Measurements from ENCODE around the gene FGFBP2.

FGFBP2 gene

DNA sequence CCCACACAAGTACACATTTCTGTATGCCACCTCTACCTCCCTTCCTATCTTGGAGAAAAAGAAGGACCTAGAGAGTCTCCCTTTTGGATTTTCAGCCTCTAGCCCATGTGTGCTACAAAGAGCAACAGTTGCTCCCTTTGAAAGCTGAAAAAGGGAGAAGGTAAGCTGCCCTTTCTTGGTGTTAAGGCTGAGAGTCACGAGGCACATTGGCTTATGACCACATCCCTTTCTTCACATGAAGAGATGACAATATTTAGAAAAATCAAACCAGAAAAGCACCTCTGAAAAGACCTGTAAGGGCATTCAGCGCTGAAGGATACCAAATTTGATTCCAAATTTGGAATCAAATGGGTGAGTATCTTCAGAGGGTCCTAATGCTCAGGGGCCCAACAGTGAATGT is 18.1 kb downstream of the FGFBP2 start:
- Histone ChIP-seq H3K4me2 (ENCODE audit: low read depth, low read length, poor library complexity, severe bottlenecking) (no peak overlapping the region), H3K27me3 (ENCODE audit: insufficient read depth, low read length, poor library complexity, severe bottlenecking) (no peaks in the 10 kb centered on the region), H3K36me3 (ENCODE audit: insufficient read depth, low read length) (no peaks in the 10 kb centered on the region), H2AFZ (ENCODE audit: low read length) (no peak overlapping the region), H3K9ac (ENCODE audit: low read depth, low read length, poor library complexity, severe bottlenecking) (no peak overlapping the region), H3K4me1 (ENCODE audit: insufficient read depth, low read length, poor library complexity, severe bottlenecking) (no peaks in the 10 kb centered on the region), H3F3A (ENCODE audit: low read depth) (no peaks in the 10 kb centered on the region), H3K9me3 (ENCODE audit: insufficient read depth, low read depth, low read length) (no peaks in the 10 kb centered on the region), H3K79me2 (ENCODE audit: insufficient read depth, low read length) (no peaks in the 10 kb centered on the region), H3K4me3 (ENCODE audit: low read length, poor library complexity, severe bottlenecking) (no peak overlapping the region), H4K20me1 (ENCODE audit: insufficient read depth, low read length, poor library complexity, severe bottlenecking) (no peaks in the 10 kb centered on the region), H3K9me2 (replicated peaks; ENCODE audit: low read depth, low read length) (no peaks in the 10 kb centered on the region)
- no peak for TF ChIP-seq EZH2phosphoT487 (IDR thresholded peaks at IDR 0.05; ENCODE audit: borderline replicate concordance)
- TF ChIP-seq, protein P1, sequence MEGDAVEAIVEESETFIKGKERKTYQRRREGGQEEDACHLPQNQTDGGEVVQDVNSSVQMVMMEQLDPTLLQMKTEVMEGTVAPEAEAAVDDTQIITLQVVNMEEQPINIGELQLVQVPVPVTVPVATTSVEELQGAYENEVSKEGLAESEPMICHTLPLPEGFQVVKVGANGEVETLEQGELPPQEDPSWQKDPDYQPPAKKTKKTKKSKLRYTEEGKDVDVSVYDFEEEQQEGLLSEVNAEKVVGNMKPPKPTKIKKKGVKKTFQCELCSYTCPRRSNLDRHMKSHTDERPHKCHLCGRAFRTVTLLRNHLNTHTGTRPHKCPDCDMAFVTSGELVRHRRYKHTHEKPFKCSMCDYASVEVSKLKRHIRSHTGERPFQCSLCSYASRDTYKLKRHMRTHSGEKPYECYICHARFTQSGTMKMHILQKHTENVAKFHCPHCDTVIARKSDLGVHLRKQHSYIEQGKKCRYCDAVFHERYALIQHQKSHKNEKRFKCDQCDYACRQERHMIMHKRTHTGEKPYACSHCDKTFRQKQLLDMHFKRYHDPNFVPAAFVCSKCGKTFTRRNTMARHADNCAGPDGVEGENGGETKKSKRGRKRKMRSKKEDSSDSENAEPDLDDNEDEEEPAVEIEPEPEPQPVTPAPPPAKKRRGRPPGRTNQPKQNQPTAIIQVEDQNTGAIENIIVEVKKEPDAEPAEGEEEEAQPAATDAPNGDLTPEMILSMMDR (conservative IDR thresholded peaks at IDR 0.05; ENCODE audit: low read length) = no peak

DNA sequence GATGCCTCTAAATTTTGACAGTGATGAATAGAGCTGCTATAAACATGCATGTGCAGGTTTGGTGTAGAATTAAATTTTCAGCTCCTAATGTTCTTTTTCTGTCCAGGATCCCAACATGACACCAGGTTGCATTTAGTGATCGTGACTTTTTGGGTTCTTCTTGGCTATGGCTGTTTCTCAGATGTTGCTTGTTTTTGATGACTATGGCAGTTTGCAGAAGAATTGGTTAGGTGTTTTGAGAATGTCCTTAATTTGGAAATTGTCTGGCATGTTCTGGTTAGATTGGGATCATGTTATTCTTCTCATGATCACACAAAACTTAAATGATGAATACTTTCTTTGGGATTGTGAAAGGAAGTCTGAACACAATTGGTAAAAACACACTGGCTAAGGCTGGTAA is 20.7 kb downstream of the FGFBP2 start:
- Histone ChIP-seq H3F3A (ENCODE audit: low read depth) (no peaks in the 10 kb centered on the region), H3K36me3 (ENCODE audit: insufficient read depth, low read length) (no peaks in the 10 kb centered on the region), H3K9me2 (replicated peaks; ENCODE audit: low read depth, low read length) (no peaks in the 10 kb centered on the region), H3K9ac (ENCODE audit: low read depth, low read length, poor library complexity, severe bottlenecking) (no peak overlapping the region), H3K79me2 (ENCODE audit: insufficient read depth, low read length) (no peaks in the 10 kb centered on the region), H3K4me3 (ENCODE audit: low read length, poor library complexity, severe bottlenecking) (no peak overlapping the region), H2AFZ (ENCODE audit: low read length) (no peak overlapping the region), H4K20me1 (ENCODE audit: insufficient read depth, low read length, poor library complexity, severe bottlenecking) (no peaks in the 10 kb centered on the region), H3K27me3 (ENCODE audit: insufficient read depth, low read length, poor library complexity, severe bottlenecking) (no peaks in the 10 kb centered on the region), H3K4me1 (ENCODE audit: insufficient read depth, low read length, poor library complexity, severe bottlenecking) (no peaks in the 10 kb centered on the region), H3K4me2 (ENCODE audit: low read depth, low read length, poor library complexity, severe bottlenecking) (no peak overlapping the region), H3K9me3 (ENCODE audit: insufficient read depth, low read depth, low read length) (no peaks in the 10 kb centered on the region)
- TF ChIP-seq, protein P1 (conservative IDR thresholded peaks at IDR 0.05; ENCODE audit: low read length) = no peak
- TF ChIP-seq EZH2phosphoT487 (IDR thresholded peaks at IDR 0.05; ENCODE audit: borderline replicate concordance) = no peak

DNA sequence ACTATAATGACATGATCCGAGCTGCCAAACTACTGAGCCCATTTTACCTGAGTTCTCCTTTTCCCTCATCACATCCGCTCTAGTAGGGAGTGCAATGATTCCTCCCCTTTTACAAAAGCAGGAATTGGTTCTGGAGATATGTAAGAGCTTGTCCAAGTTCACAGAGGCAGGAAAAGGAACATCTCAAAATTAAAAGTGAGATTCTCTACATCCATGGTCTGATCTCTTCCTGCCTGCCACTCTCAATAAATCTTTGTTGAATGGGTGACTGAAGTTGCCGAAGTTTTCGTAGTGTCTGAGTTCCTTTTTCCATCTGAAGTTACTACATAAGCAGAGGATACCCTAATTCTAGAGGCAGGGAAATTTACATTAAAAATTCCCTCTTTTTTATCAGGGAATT is 24.3 kb downstream of the FGFBP2 start, which contains the start of gene FGFBP1:
TSS of gene FGFBP1 (minus strand) at position 101 of the 400 bp plus-strand sequence. CDS start 2,108 bp downstream, outside the sequence.
- H3K4me3 ChIP-seq (ENCODE audit: low read length, poor library complexity, severe bottlenecking) = no peak within 1 kb of the TSS
- H3K27me3 ChIP-seq (ENCODE audit: insufficient read depth, low read length, poor library complexity, severe bottlenecking) = no peaks in the 10 kb centered on the region
- no peak within 1 kb of the TSS for H3K9ac ChIP-seq (ENCODE audit: low read depth, low read length, poor library complexity, severe bottlenecking)
- no peaks in the 10 kb centered on the region for H3K9me3 ChIP-seq (ENCODE audit: insufficient read depth, low read depth, low read length)
- no peaks in the 10 kb centered on the region for H3K36me3 ChIP-seq (ENCODE audit: insufficient read depth, low read length)
- H3F3A ChIP-seq (ENCODE audit: low read depth) = no peaks in the 10 kb centered on the region
- H3K4me1 ChIP-seq (ENCODE audit: insufficient read depth, low read length, poor library complexity, severe bottlenecking) = no peaks in the 10 kb centered on the region
- no peak within 1 kb of the TSS for H2AFZ ChIP-seq (ENCODE audit: low read length)
- H3K9me2 ChIP-seq (replicated peaks; ENCODE audit: low read depth, low read length) = no peaks in the 10 kb centered on the region
- H3K4me2 ChIP-seq (ENCODE audit: low read depth, low read length, poor library complexity, severe bottlenecking) = no peak within 1 kb of the TSS
- TF ChIP-seq, protein P1 (conservative IDR thresholded peaks at IDR 0.05; ENCODE audit: low read length) = no peak
- no peak for TF ChIP-seq EZH2phosphoT487 (IDR thresholded peaks at IDR 0.05; ENCODE audit: borderline replicate concordance)
- H3K79me2 ChIP-seq (ENCODE audit: insufficient read depth, low read length) = no peaks in the 10 kb centered on the region
- H4K20me1 ChIP-seq (ENCODE audit: insufficient read depth, low read length, poor library complexity, severe bottlenecking) = no peaks in the 10 kb centered on the region

All from Loucy (cell line).